NB4 (cell line): ENCODE results near the gene DPYSL5.

Source experiments
- DNase-seq: peaks from one replicate; pipeline ENCODE4 v3.0.0; 2010; ENCODE audit warnings: low read depth
- H3K4me3 ChIP-seq: one replicate; pipeline ENCODE4 v1.5.1; 2011; ENCODE audit warnings: mild to moderate bottlenecking, low read depth, low read length, moderate library complexity
- CTCF ChIP-seq: IDR thresholded peaks from one replicate; pipeline ENCODE4 v1.5.1; 2012; ENCODE audit warnings: low read depth, low read length
- MAX ChIP-seq: IDR thresholded peaks from 2 replicates; pipeline ENCODE4 v1.6.1; 2011; ENCODE audit warnings: low read depth, low read length
- MYC ChIP-seq: IDR thresholded peaks from 2 replicates; pipeline ENCODE4 v1.6.1; 2011; ENCODE audit warnings: low read depth, low read length
- POLR2A ChIP-seq: IDR thresholded peaks from 2 replicates; pipeline ENCODE4 v1.6.1; 2011; ENCODE audit warnings: mild to moderate bottlenecking; ENCODE audit not compliant: insufficient read length; ENCODE audit errors: extremely low read depth

DPYSL5 gene

GRCh38 chr2:26860211-26860850, 12.4 kb downstream of the DPYSL5 start:
- H3K4me3 ChIP-seq, result no peak overlapping the region
- TF ChIP-seq CTCF, result no peak
- no peak for TF ChIP-seq MAX
- no peak for TF ChIP-seq MYC
- TF ChIP-seq POLR2A, result no peak
- DNase-seq, result no peak

- no peak for DNase-seq
- no peak overlapping the region for H3K4me3 ChIP-seq
- TF ChIP-seq CTCF (no peak), MYC (no peak), MAX (no peak), POLR2A (no peak)
Measured at GRCh38 chr2:26861610-26862224, 13.8 kb downstream of the DPYSL5 start.

GRCh38 chr2:26864226-26864625, 16.3 kb downstream of the DPYSL5 start:
- no peak overlapping the region for H3K4me3 ChIP-seq
- DNase-seq, result peak; percentile 18
- TF ChIP-seq MYC, result no peak
- no peak for TF ChIP-seq POLR2A
- no peak for TF ChIP-seq CTCF
- no peak for TF ChIP-seq MAX

GRCh38 chr2:26864646-26865045, 16.7 kb downstream of the DPYSL5 start:
- no peak overlapping the region for H3K4me3 ChIP-seq
- TF ChIP-seq CTCF, result no peak
- TF ChIP-seq MYC, result no peak
- no peak for TF ChIP-seq MAX
- TF ChIP-seq POLR2A, result no peak
- DNase-seq, result no peak

- H3K4me3 ChIP-seq, result no peak overlapping the region
- DNase-seq, result no peak
- TF ChIP-seq MAX (no peak), POLR2A (no peak), MYC (no peak), CTCF (no peak)
Measured at GRCh38 chr2:26870585-26871095, 22.7 kb downstream of the DPYSL5 start.
